GM19395 (cell line): Measurements from ENCODE around the gene CSAD.
"Not testable (repeated sequence)": the region's sequence is repeated elsewhere in the genome, so short reads cannot be mapped to it uniquely, and the experiment has no call there.

Experiments used
- ATAC-seq: cut with Tn5 transposase; IDR thresholded peaks from one replicate; pipeline ENCODE4 v1.9.1; 2021; ENCODE audit warnings: mild to moderate bottlenecking, moderate library complexity; ENCODE audit not compliant: unreplicated experiment

The CSAD gene

GRCh38 chr12:53112431-53112830 is 68.3 kb downstream of the CSAD start:
- ATAC-seq, result not testable (repeated sequence)
